GM21528 (cell line): ENCODE results near the gene MACROD1.

Experiments used
- ATAC-seq: cut with Tn5 transposase; IDR thresholded peaks from one replicate; pipeline ENCODE4 v1.9.1; 2021; ENCODE audit warnings: mild to moderate bottlenecking, moderate library complexity; ENCODE audit not compliant: unreplicated experiment, low FRiP score

MACROD1 gene

DNA sequence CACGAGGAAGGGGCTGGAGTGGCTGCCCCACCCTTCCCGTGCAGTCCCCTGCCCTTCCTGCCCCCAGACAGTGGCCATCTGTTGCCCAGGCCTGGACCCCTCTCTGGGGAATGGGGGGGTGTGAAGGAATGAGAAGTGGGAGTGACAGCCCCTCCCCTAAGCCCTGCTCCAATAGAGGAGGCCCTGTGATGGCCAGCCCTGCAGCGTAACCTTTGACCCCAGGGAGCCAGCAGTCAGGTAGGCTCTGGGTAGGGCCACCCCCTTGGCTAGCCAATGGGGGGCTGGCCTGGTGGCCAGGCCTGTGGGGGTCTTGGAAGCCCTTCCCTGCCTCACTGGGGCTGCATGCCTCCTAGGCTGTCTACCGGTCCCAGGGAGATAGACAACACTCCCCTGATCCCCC is 123.6 kb downstream of the MACROD1 start:
- ATAC-seq = no peak

DNA sequence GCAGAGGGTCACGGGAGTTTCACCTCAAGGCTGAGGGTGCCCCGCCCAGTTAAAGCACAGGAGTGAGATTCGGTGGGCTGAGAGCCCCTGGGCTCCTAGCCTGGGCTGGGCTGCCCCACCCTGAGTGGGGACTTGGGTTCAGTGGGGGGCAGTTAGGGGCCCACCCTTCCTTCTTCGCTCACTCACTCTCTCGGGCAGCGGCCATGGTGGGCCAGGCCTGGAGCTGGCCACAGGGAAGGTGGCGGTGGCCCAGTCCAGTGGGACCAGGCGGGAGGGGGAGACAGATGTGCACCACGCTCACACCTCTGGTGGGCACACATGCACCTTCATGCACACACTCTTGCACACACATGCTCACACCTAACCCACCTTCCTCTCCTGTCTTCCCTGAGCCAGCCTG is 124.1 kb downstream of the MACROD1 start:
- no peak for ATAC-seq

DNA sequence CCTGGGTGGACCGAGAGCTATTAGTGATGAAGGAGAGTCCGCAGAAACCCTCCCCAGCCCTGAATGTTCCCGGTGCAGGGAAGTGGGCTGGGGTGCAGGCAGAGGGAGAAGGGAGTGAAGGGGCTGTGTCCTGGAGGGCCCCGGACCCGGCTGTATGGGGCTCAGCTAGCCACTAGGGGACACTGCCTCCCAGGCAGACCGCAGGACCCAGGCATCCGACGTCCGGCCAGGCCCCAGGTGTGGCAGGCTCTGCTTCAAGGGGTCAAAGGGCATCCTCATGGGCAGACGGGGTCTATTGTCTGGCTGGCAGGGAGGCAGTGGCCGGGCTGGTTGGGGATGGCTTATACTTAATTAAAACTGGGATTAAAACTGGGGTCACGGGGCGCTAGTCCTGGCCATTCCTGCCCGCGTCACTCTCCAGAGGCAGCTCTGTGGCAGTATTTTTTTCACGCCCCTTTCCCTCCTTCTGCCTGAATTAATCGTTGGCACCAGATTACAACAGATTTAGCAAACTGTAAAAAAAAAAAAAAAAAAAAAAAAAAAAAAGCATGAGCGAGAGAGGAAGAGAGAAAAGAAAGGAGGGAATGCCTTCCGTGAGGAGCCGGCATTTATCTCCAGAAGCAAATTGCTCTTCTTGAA is 125.1 kb downstream of the MACROD1 start:
- no peak for ATAC-seq

DNA sequence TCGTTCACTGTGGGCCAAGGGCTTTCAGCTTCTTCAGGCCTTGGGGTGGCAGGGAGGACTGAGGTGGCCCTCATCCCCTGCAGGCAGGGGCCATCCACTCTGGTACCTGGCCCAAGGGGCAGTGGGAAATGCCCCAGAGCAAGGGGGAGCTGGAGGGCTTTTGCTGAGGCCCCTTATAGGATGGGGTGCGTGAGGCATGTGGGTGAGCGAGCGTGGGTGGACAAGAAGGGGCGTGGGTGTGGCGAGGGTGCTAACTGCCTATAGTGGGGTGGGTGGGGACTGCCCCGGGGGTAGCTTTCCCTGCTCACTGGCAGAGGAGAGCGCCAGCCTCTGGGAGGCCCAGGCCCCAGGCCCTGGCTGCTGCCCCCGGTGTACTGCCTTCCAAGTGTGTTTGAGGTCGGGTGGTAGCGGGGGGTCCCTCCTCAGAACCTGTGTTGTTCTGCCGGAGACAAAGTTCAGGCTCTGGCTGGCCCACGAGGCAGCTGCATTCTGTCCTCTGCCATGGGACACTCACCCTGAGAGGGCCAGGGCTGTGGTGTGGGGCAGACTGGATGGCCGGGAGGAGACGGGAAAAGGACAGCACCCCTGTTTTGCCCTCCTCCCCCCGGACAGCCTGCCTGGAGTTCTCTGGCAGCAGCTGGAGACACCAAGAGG is 126.8 kb downstream of the MACROD1 start:
- no peak for ATAC-seq

DNA sequence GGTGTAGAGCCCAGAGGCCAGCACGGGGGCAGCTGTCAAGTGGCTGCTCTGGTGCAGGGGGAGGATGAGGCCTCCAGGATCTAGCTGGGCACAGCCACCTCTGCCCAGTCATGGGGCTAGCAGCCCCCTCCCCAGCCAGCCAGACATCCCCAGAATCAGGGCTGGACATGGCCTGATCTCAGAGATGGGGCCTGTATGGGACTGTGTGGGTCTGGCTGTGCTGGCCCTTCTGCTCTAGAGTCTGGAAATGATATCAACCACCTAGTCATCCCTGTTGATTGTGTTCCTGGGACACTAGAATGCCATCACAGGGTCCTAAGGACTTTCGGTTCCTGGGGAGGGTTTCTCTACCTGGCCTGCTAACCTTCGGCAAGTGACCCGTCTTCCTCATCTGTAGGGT is 127.4 kb downstream of the MACROD1 start:
- no peak for ATAC-seq

DNA sequence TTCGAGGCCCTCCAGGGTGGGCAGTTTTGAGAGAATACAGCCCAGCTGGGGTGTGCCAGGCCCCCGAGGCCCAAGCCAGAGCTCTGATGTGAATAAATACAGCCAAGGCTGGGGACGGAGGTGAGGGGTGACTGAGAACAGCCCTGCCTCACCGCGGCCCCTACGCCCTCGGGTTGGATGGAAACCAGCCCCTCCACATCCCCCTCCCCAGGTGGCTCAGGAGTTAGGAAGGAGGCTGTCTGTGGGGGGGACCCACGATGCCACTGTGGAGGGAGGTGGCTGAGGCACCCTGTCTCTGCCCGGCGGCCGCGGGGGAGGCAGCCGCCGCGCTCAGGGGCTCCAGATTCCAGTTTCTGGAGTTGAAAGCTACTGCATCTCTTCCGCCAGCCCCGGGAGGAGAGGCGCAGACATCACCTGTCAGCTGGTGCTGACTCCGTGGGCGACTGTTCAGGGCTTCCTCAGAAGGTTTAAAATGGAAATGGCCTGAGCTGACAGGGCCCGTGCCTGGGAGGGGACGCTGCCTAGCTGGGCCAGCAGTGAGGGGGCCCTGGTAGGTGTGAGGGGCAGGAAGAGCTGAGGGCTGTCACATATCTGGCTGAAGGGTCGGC is 128.8 kb downstream of the MACROD1 start:
- no peak for ATAC-seq

DNA sequence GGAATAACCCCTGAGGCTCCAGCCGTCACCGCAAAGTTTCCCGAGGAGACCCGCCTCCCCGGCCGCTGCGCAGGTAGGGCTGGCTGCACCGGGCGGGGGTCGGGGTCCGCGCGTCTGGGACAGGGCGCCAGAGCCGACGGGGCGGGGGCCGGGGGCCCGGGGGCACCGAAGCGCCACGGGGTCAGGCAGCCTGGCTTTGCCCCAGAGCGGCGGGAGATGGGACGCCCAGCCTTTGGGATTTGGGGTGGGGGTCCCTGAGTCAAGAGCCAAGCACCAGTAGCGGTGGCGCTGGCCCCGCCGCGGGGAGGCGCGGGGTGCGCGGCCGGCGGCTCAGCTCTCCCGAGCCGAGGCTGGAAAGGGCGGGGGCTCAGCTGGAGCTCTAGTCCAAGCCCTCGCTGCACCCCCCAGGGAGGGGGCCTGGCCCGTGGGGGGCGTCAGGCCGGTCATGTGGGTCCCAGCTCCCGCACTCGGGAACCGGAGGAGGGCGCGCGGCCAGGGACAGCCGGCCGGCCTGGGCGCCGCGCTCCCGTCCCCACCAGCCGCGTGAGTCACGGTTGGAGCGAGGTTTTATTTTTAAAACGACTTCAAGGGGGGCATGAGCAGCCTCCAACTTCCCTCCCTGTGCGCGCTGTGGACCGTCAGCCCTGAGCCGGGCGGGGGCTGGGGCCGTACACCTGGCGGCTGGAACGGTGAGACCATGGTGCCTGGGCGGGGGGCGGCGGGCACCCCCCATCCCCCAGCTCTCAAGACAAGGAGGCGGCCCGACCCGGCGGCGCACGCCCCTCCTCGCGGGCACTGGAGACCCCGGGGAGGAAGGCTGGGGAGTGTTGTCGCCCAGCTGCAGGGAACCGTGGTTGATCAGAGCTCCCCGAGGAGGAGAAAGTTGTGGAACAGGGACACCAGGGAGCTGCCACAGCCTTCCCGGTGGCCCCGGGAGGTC is 129.6 kb downstream of the MACROD1 start:
- ATAC-seq = no peak

DNA sequence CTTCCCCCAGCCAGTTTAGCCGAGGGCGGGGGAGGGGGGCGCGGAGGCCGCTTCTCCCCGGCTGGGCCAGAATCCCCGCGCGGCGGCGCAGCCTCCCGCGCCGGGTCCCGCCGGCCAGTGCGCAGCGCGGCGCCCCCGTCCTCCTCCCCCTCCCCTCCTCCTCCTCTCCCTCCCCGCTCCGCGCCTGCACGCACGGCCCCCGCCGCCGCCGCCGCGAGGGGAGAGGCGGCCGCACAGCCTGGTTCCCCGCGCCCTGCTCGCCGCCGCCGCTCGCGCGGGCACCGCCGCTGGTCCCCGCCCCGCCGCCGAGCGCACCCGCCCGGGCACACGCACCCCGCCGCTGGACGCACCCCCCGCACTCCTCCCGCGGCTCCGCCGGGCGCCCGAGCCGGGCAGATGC is 130.3 kb downstream of the MACROD1 start, which contains the start of gene FLRT1:
FLRT1 (plus strand) TSS at position 356 of the 400 bp plus-strand sequence. CDS start 80,337 bp downstream, outside the sequence.
- no peak for ATAC-seq

DNA sequence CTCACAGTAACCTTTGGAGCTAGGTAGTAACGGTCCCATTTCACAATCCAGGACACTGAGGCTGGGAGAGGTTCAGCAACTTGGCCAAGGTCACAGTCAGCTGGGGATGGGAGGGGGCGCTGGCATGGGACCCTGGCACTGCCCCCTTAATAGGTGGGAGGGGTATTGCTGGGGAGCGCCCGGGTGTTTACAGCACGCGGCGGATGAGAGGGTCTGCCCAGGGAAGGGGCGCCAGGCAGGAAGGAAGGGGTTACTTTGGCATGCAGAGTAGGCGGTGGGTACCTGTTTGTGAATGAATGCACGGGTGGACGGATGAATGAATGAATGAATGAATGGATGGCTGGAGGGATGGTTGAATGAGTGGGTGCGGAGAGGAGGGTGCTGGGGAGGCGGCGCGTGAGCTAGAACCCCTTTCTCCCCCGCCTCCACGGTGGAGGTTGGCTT is 130.8 kb downstream of the MACROD1 start:
- ATAC-seq = no peak

DNA sequence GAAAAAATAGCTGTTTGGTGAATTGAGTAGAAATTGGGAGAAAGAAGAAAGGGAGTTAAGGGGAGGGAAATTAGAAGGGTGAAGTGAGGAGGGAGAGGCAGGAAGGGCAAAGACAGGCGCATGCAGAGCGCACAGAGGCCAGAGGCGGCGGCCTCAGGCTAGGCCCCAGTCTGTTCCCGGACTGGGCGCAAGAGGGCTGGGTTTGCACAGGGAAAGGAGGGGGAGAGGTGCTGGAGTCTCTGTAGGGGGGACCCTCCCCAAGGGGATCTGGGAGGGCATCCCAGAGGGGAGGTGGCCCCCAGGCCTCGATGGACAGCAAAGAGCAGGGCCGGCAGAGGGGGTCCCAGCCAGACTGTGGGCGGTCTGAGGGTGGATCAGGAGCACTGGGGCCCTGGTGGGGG is 131.5 kb downstream of the MACROD1 start:
- no peak for ATAC-seq

DNA sequence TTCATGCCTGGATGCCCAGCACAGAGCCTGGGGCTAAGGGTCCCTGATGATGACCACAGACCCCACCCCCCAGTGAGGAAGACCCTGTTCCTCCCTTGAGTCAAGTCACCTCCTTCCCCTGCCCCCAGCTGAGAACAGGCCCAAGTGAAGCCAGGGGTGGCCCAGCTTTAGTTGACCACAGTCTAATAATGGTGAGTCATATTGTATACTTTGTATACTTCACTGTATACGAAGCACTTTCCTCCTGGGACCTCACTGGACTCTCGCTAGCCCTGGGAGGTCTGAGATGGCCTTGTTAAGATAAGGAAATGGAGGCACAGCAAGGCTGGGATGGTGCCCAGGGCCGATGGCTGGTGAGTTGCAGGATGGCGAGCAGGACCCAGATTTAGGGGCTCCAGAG is 133.9 kb downstream of the MACROD1 start:
- ATAC-seq = no peak

DNA sequence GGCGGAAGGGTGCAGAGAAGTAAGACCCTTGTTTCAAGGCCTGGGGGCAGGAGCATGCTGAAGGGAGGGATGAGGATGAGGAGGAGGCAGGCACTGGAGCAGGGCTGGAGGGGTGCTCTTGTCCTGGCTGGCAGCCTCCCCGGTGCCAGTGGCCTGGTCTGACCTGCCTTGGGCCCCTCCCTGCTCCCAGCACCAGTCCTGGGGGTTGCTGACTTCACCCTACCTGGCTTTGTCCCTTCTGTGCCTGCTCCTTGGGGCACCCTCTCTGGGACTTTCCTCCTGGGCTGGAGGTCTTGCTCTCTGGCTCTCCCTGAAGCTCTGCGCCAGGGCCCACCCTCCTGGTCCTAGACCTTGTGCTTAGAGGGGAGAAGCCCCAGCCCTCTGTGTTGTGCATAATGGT is 134.9 kb downstream of the MACROD1 start:
- no peak for ATAC-seq

DNA sequence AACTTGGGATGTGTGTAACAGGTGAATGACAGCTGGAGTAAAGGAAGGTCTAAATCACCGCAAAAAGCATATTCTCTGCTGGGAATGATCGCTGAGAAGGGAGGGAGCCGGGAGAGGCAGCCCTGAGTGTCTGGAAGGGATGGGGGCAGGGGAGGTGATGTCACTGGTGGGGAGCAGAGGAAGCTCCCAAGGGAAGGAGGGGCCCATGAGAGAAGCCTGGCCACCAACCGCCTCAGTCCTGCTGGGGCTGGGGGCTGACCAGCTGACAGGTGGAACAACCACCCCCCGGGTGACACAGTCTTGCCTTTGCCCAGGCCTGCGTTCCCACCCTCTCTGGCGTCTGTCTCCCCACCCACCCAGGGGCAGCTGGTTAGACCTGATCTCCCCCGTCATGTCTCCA is 136.1 kb downstream of the MACROD1 start:
- ATAC-seq = no peak

DNA sequence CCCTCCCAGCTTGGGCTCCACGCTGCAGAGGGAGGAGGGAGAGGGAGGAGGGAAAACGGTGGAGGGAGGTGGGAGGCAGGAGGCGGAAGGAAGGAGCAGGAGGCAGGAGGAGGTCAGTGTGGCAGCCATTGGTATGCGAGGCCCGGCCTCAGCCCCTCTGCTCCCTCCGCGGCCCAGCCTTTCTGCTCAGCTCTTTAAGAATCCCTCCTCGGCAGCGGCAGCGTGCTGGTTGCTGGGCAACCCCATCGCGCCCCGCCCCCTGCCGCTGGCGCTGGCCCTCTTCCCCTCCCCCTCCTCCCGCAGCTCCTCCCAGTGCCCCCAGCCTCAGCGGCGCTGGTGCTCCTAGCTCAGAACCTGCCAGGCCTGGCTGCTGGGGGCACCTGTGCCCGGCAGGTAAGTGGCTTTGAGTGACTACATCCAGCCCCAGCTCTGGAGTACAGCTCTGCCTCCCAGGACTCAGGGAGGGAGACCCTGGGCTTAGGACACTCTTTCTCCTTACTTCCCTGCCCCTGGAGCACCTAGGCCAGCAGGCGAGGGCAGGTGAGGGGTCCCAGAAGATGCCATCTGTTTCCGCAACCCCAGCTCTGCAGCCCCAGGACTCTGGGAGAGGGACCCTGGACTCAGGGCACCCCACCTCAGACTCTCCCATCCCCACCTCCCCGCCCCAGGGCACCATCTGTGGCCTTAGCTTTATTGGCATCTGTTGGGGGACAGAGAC is 137.4 kb downstream of the MACROD1 start:
- no peak for ATAC-seq

DNA sequence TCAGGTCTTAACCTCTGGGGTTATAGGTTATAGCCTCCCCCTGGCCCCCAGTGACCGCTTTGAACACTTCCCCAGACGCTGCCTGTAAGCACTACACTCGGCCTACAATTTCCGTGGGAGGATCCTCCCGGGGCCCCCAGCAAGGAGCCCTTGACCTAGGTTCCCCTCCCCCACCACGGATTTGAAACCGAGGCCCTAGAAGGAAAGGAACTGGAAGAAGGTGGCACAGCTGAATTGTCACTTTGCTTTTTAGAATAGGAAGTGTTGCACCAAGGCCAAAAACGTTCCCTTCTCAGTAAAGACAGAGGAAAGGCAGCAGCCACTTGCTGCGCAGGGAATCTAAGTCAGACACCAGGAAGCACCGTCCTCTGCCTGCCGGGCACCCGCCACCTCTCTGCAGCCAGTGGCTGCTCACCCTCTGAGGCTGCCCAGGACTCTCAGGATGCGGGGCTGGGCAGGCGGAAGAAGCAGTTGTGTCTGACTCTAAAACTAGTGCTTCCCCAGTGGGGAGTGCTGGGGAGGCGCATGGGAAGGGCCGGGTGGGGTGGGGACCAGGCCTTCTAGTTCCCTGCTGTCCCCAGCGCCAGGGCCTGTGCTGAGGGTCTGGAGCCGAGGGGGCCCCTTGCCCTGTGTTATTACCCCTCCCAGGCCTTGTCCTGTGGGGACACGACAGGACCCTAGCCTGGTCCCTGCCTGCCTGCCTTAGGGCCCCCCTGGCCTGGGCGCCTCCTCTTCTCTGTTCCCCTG is 138.1 kb downstream of the MACROD1 start:
- ATAC-seq = no peak

DNA sequence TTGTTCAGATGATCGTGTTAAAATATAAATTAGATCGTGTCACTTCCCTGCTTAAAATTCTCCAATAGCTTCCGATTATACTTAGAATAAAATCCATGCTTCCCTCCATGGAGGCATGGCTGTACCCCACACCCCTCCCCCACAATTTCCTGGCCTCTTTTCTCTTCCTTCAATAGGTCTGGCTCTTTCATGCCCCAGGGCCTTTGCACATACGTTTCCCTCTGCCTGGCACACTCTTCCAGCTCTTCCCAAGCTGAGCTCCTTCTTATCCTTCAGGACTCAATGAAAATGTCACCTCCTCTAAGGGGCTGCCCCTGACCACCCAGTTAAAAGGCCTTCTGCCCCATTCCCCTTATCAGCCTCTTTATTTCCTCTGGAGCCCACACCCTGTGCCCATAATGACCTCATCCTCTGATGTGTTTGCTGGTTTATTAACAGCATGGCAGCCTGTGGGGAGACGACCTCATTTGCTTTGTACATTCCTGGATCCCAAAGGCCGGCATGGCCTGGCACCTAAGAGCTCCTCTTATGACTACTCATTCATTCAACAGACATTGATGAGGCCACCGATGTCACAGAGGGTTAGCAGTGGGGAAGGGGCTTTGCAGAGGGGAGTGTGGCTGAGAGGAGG is 139.2 kb downstream of the MACROD1 start:
- no peak for ATAC-seq

DNA sequence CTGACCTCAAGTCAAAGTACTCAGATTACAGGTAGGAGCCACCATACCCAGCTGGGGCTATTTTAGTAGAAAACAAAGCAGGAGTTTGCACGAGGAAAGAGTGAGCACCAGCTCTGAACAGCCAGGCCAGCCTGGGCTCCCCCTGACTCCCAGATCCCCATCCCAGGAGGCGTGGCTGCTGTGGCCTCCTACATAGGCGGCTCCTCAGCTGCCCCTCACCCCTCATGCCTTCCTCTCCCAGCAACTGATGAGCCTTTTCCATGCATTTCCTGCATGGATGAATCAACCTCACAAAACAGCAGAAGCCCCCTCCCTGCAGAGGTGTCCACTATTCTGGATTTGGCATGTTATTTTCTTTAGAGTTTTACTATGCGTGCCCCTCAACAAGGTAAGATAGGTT is 140.7 kb downstream of the MACROD1 start:
- ATAC-seq = no peak

DNA sequence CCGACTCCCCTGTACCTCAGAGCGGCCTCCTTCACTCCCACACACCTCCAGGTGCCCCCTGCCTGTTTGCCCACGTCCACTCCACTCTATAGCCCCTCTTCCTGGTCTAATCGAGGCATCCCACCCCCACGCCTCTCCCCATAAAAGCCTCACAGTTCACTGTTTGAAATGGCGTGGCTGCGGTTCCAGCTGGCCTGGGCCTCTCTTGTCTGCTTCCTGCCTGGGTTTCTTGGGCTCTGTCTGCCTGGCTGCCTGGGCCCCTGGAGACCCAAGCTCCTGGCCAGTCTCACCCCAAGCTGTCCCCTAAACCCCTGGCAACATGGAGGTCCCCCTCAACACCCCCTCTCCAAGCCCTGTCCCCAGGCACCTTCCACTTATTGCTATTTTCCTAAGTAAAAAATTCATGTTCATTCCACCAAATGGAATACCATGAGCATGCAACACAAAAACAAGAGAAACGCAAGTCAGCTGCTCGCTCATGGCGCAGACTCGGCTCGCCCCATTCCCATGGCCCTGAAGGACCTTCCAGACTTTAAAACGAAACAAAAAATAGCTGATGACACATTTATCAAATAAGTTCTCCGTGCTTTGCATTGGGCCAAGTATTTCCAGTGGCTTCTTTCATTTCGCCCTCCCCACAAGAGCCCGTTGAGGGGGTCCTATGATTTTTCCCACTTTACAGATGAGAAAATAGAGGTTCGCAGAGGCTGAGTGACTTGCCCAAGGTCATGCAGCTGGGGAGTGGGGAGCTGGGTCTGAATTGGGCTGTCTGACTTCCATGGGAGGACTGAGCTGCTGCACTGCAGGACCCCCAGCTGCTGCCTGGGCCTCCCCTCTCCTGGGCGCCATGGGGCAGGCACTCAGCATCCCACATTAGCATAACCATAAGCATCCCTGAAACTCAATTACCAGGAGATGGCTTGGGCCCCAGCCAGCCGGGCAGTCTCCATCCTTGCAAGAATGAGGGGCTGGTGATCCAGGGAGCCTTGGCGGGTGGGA is 141.9 kb downstream of the MACROD1 start:
- no peak for ATAC-seq
